ENCODE measurements around the gene GNAQ.

GNAQ gene

GRCh38 chr9:78031893-78032729 is 500 bp upstream of the GNAQ start:
- no peak for TF ChIP-seq ZFX (IDR thresholded peaks at IDR 0.05; ENCODE audit: borderline replicate concordance)
- 0 out of 2 replicates have a peak, but pooled peaks have one; percentile 6 for TF ChIP-seq CTCF (IDR thresholded peaks at IDR 0.05)
- peak overlapping the region; percentile 83 for H3K27ac ChIP-seq

- H3K27ac ChIP-seq, result peak overlapping the region; percentile 83
- no peak for TF ChIP-seq ZFX (IDR thresholded peaks at IDR 0.05; ENCODE audit: borderline replicate concordance)
These were observed 813 bp downstream of the GNAQ start for GRCh38 chr9:78030553-78031443.

GRCh38 chr9:78030296-78030552 is 1.4 kb downstream of the GNAQ start:
- peak overlapping the region; percentile 83 for H3K27ac ChIP-seq
- no peak for TF ChIP-seq ZFX (IDR thresholded peaks at IDR 0.05; ENCODE audit: borderline replicate concordance)
- TF ChIP-seq CTCF (IDR thresholded peaks at IDR 0.05), result no peak

GRCh38 chr9:78029551-78030295 is 1.9 kb downstream of the GNAQ start:
- no peak for TF ChIP-seq CTCF (IDR thresholded peaks at IDR 0.05)
- no peak for TF ChIP-seq ZFX (IDR thresholded peaks at IDR 0.05; ENCODE audit: borderline replicate concordance)
- peak overlapping the region; percentile 83 for H3K27ac ChIP-seq

GRCh38 chr9:78028926-78029325 is 2.7 kb downstream of the GNAQ start:
- 0 out of 2 replicates have a peak overlapping the region, but pooled peaks have one; percentile 83 for H3K27ac ChIP-seq
- TF ChIP-seq CTCF (IDR thresholded peaks at IDR 0.05) (no peak), ZFX (IDR thresholded peaks at IDR 0.05; ENCODE audit: borderline replicate concordance) (no peak)

GRCh38 chr9:78026947-78027346 is 4.7 kb downstream of the GNAQ start:
- H3K27ac ChIP-seq, result no peak overlapping the region

More at GRCh38 chr9:78026947-78027346, 4.7 kb downstream of the GNAQ start:
- TF ChIP-seq ZFX (IDR thresholded peaks at IDR 0.05; ENCODE audit: borderline replicate concordance), result no peak
- TF ChIP-seq CTCF (IDR thresholded peaks at IDR 0.05), result no peak

Measured in 22Rv1 (cell line).